Ishikawa (cell line): ENCODE results near the gene DHRS3.

ENCODE experiments used
- CEBPB ChIP-seq: IDR thresholded peaks from 2 replicates; pipeline ENCODE4 v1.6.1; 2012
- EGR1 ChIP-seq: IDR thresholded peaks from 2 replicates; pipeline ENCODE4 v1.6.1; 2012
- EP300 ChIP-seq: IDR thresholded peaks from 2 replicates; pipeline ENCODE4 v1.6.1; 2012; ENCODE audit warnings: borderline replicate concordance
- NFIC ChIP-seq: IDR thresholded peaks from 2 replicates; pipeline ENCODE4 v1.6.1; 2012
- REST ChIP-seq: IDR thresholded peaks from 2 replicates; pipeline ENCODE4 v1.6.1; 2012; ENCODE audit warnings: low read depth, mild to moderate bottlenecking
- TAF1 ChIP-seq: IDR thresholded peaks from 2 replicates; pipeline ENCODE4 v1.6.1; 2012; ENCODE audit warnings: low read depth, mild to moderate bottlenecking
- TEAD4 ChIP-seq: IDR thresholded peaks from 2 replicates; pipeline ENCODE4 v1.6.1; 2012
- USF1 ChIP-seq: IDR thresholded peaks from 2 replicates; pipeline ENCODE4 v1.6.1; 2012
- YY1 ChIP-seq: IDR thresholded peaks from 2 replicates; pipeline ENCODE4 v1.6.1; 2012; ENCODE audit warnings: low read depth

GRCh38 chr1:12543740-12544154 lies 74.3 kb downstream of the DHRS3 start:
- TF ChIP-seq TEAD4 (no peak), EP300 (no peak), TAF1 (no peak), NFIC (no peak), EGR1 (no peak), USF1 (no peak), REST (no peak), CEBPB (no peak), YY1 (no peak)
